Breast epithelium (tissue), 4 donors: ENCODE measurements around the gene EBF3. TPM values are rescaled to one million over a fixed set of nuclear protein-coding genes. Genes with fewer than 3 reads are reported as not detected.

ENCODE experiments used
- DNase-seq, 2 donors: peaks; one replicate each; pipeline ENCODE4 v3.0.0-alpha.2; 2019; ENCODE audit warnings: low spot score in 2 of 2
- H3K27ac ChIP-seq, 2 donors: fragments of 200-600 bp; sonication (generic) in 1 of 2; one replicate each; pipeline ENCODE4 v1.5.1; 2016 to 2019; ENCODE audit warnings: mild to moderate bottlenecking in 1 of 2
- H3K27me3 ChIP-seq, 2 donors: fragments of 200-600 bp; sonication (generic) in 1 of 2; one replicate each; pipeline versions ENCODE4 v1.5.1 to v1.6.0; 2017 to 2019; ENCODE audit warnings: control low read depth in 1 of 2, mild to moderate bottlenecking in 1 of 2
- H3K36me3 ChIP-seq: fragments of 200-600 bp; one replicate; pipeline ENCODE4 v1.5.1; 2019
- H3K4me1 ChIP-seq, 2 donors: fragments of 200-600 bp; sonication (generic); one replicate each; pipeline ENCODE4 v1.5.1; 2016 to 2019; ENCODE audit warnings: control low read depth in 1 of 2
- H3K4me3 ChIP-seq, 3 donors: fragments of 200-600 bp; sonication (generic); 1 replicate in 2 of 3; 2 replicates in 1 of 3; pipeline ENCODE4 v1.5.1; 2016 to 2019; ENCODE audit warnings: mild to moderate bottlenecking in 3 of 3, moderate library complexity in 2 of 3
- H3K9me3 ChIP-seq, 2 donors: fragments of 200-600 bp; sonication (generic) in 1 of 2; one replicate each; pipeline ENCODE4 v1.5.1; 2016 to 2019; ENCODE audit warnings: control low read depth in 1 of 2
- CTCF ChIP-seq, 3 donors: fragments of 450-650 bp; IDR thresholded peaks; one replicate each; pipeline ENCODE4 v1.5.1; 2016 to 2017; ENCODE audit warnings: antibody characterized with exemption in 3 of 3, mild to moderate bottlenecking in 3 of 3, moderate library complexity in 3 of 3
- POLR2A ChIP-seq: fragments of 450-650 bp; IDR thresholded peaks from one replicate; pipeline ENCODE4 v1.6.1; 2016; ENCODE audit warnings: antibody characterized with exemption, mild to moderate bottlenecking, moderate library complexity
- POLR2AphosphoS5 ChIP-seq, 3 donors: sonication (generic); formaldehyde crosslinking; IDR thresholded peaks; one replicate each; pipeline ENCODE4 v1.6.1; 2017; ENCODE audit warnings: antibody characterized with exemption in 3 of 3
- intact Hi-C: fragments of 100-400 bp; cut with DNase I; formaldehyde crosslinking; loops from one replicate; pipeline ENCODE4 v1.15.1; 2023; ENCODE audit warnings: low total_unique reads
- total RNA-seq, 3 donors: library from RNA; depleted of rRNA; stranded (reverse); fragments of >200 nt; gene quantifications; one replicate each; pipeline ENCODE4 v1.1.0, GENCODE V29; 2016

EBF3 gene
- total RNA-seq, 3 donors from 2014 or later = 4.2 to 28.0 (median 6.6) TPM

GRCh38 chr10:129793996-129794395, 170.1 kb downstream of the EBF3 start:
- intact Hi-C loops = no loop called here
- no peaks in the 10 kb centered on the region for H3K36me3 ChIP-seq
- DNase-seq = no peak
- no peak overlapping the region for H3K4me3 ChIP-seq
- no peak for TF ChIP-seq POLR2A
- TF ChIP-seq POLR2AphosphoS5 (IDR thresholded peaks at IDR 0.05) = no peak
- TF ChIP-seq CTCF (IDR thresholded peaks at IDR 0.05) = no peak
- no peaks in the 10 kb centered on the region for H3K4me1 ChIP-seq
- H3K27ac ChIP-seq = no peak overlapping the region
- no peaks in the 10 kb centered on the region for H3K9me3 ChIP-seq
- H3K27me3 ChIP-seq = no peaks in the 10 kb centered on the region

GRCh38 chr10:129793479-129793878, 170.6 kb downstream of the EBF3 start:
- Histone ChIP-seq H3K27me3 (no peaks in the 10 kb centered on the region), H3K36me3 (no peaks in the 10 kb centered on the region), H3K9me3 (no peaks in the 10 kb centered on the region), H3K4me3 (no peak overlapping the region), H3K27ac (no peak overlapping the region), H3K4me1 (no peaks in the 10 kb centered on the region)
- DNase-seq = no peak
- TF ChIP-seq POLR2A (no peak), CTCF (IDR thresholded peaks at IDR 0.05) (no peak), POLR2AphosphoS5 (IDR thresholded peaks at IDR 0.05) (no peak)
- intact Hi-C loops = no loop called here

GRCh38 chr10:129792864-129793263, 171.2 kb downstream of the EBF3 start:
- H3K36me3 ChIP-seq = no peaks in the 10 kb centered on the region
- H3K27ac ChIP-seq = no peak overlapping the region
- intact Hi-C loops = no loop called here
- no peaks in the 10 kb centered on the region for H3K9me3 ChIP-seq
- no peak for DNase-seq
- no peak for TF ChIP-seq POLR2A
- no peak for TF ChIP-seq CTCF (IDR thresholded peaks at IDR 0.05)
- TF ChIP-seq POLR2AphosphoS5 (IDR thresholded peaks at IDR 0.05) = no peak
- H3K4me1 ChIP-seq = no peaks in the 10 kb centered on the region
- no peaks in the 10 kb centered on the region for H3K27me3 ChIP-seq
- no peak overlapping the region for H3K4me3 ChIP-seq

- no peaks in the 10 kb centered on the region for H3K27me3 ChIP-seq
- TF ChIP-seq POLR2AphosphoS5 (IDR thresholded peaks at IDR 0.05) (no peak), POLR2A (no peak), CTCF (IDR thresholded peaks at IDR 0.05) (no peak)
- H3K4me3 ChIP-seq = no peak overlapping the region
- no peaks in the 10 kb centered on the region for H3K36me3 ChIP-seq
- H3K4me1 ChIP-seq = no peaks in the 10 kb centered on the region
- H3K9me3 ChIP-seq = no peaks in the 10 kb centered on the region
- intact Hi-C loops = no loop called here
- H3K27ac ChIP-seq = no peak overlapping the region
- DNase-seq = no peak
These were observed 171.9 kb downstream of the EBF3 start for GRCh38 chr10:129792141-129792540.

- no peaks in the 10 kb centered on the region for H3K4me1 ChIP-seq
- H3K9me3 ChIP-seq = no peaks in the 10 kb centered on the region
- H3K36me3 ChIP-seq = no peaks in the 10 kb centered on the region
- H3K4me3 ChIP-seq = no peak overlapping the region
- no peaks in the 10 kb centered on the region for H3K27me3 ChIP-seq
- intact Hi-C loops = no loop called here
- H3K27ac ChIP-seq = no peak overlapping the region
- DNase-seq = no peak
- no peak for TF ChIP-seq POLR2AphosphoS5 (IDR thresholded peaks at IDR 0.05)
- no peak for TF ChIP-seq CTCF (IDR thresholded peaks at IDR 0.05)
- no peak for TF ChIP-seq POLR2A
These were observed 173.2 kb downstream of the EBF3 start for GRCh38 chr10:129790715-129791446.
